T-helper 2 cell treated with Interferon-gamma antibody and Interleukin-4, amounts not matched to agents 5 μg/mL and 100 μg/mL, for 36 hours (primary cell): ENCODE data around the gene CUEDC1.

Source experiments
- DNase-seq: peaks from one replicate; pipeline ENCODE4 v3.0.0; 2021; ENCODE audit warnings: low spot score
- H3K27ac Mint-ChIP-seq: one replicate; pipeline ENCODE4 v1.8.0; 2021; ENCODE audit warnings: mild to moderate bottlenecking, mixed read lengths
- H3K27me3 Mint-ChIP-seq: one replicate; pipeline ENCODE4 v1.8.0; 2021; ENCODE audit warnings: low read depth, mixed read lengths
- H3K36me3 Mint-ChIP-seq: one replicate; pipeline ENCODE4 v1.8.0; 2021; ENCODE audit warnings: low read depth, mixed read lengths
- H3K4me1 Mint-ChIP-seq: one replicate; pipeline ENCODE4 v1.8.0; 2021; ENCODE audit warnings: low read depth, mixed read lengths
- H3K4me3 Mint-ChIP-seq: one replicate; pipeline ENCODE4 v1.8.0; 2022; ENCODE audit warnings: mild to moderate bottlenecking, moderate library complexity, mixed read lengths
- H3K9me3 Mint-ChIP-seq: one replicate; pipeline ENCODE4 v1.8.0; 2021; ENCODE audit warnings: mixed read lengths

Gene CUEDC1

DNA sequence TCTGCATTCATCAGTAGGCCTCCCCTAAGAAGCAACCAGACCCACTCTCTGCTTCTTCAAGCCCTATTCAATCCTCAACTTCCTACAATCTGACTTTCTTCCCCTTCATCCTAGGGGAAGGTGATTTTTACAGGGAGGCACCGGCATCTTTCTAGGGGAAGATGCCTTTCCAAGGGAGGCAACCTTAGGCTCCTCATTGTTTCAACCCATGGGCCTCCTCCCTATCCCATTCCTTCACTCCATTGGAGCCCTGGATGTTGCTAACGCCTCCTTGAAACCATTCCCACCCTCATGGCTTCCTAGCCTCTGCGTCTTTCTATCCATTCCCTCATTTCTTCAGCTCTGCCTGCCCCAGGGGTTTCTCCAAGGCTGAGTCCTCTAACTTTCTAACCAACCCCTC, 2.7 kb upstream of the CUEDC1 start:
- Mint-ChIP-seq H3K4me3 (no peak overlapping the region), H3K27me3 (peaks cover 72% of the 10 kb centered on the region), H3K27ac (no peak overlapping the region)

GRCh38 chr17:57957120-57957850, 2.1 kb upstream of the CUEDC1 start:
- no peak for DNase-seq
- H3K27ac Mint-ChIP-seq, result no peak overlapping the region
- H3K36me3 Mint-ChIP-seq, result no peaks in the 10 kb centered on the region
- peaks cover 75% of the 10 kb centered on the region for H3K27me3 Mint-ChIP-seq
- H3K4me1 Mint-ChIP-seq, result peaks cover 21% of the 10 kb centered on the region
- no peak overlapping the region for H3K4me3 Mint-ChIP-seq
- no peaks in the 10 kb centered on the region for H3K9me3 Mint-ChIP-seq

More for the DNA sequence above, 2.7 kb upstream of the CUEDC1 start:
- DNase-seq, result no peak
- Mint-ChIP-seq H3K9me3 (no peaks in the 10 kb centered on the region), H3K4me1 (peaks cover 21% of the 10 kb centered on the region), H3K36me3 (no peaks in the 10 kb centered on the region)

DNA sequence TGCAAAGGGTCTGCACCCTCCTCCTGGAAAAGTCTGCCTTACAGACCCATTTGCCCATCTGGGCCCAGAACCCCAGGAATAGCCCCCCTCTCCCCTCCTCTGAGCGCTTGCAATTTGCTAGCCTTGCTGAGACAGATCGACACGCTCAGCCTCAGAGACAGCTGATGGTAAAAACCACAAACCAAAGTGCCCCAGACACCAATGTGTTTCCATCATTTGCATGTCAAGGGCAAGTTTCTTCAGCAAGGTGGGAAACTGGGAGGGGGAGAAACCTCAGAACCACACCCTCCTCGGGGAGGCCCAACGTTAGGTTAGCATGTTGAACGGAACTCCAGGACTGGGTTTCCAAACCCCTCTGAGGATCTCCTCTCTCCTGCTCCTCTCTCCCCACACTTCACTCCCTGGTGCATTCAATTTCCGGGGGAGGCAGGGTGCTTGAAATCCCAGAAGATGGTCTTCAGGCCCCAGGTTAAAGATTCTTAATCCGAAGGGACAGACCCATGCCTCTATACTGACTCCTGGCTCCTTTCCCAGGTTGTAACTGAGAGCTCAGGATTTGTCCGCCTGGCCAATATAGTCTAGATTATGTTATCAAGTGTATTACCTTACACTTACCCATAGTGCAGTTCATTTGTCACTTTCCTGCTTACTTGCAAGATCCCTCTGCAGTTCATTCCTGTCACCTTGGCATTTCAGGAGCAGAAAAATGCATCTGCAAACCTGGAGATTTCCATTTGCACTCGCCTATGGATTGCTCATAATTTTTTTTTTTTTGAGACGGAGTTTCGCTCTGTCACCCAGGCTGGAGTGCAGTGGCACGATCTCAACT, 1.3 kb upstream of the CUEDC1 start:
- Mint-ChIP-seq H3K4me3 (peak overlapping the region; percentile 68), H3K27me3 (peaks cover 73% of the 10 kb centered on the region), H3K4me1 (peaks cover 21% of the 10 kb centered on the region), H3K27ac (no peak overlapping the region), H3K36me3 (no peaks in the 10 kb centered on the region), H3K9me3 (no peaks in the 10 kb centered on the region)
- DNase-seq, result peak; percentile 24

GRCh38 chr17:57954397-57955182, 622 bp downstream of the CUEDC1 start:
- Mint-ChIP-seq H3K4me1 (peaks cover 33% of the 10 kb centered on the region), H3K27ac (no peak overlapping the region)

DNA sequence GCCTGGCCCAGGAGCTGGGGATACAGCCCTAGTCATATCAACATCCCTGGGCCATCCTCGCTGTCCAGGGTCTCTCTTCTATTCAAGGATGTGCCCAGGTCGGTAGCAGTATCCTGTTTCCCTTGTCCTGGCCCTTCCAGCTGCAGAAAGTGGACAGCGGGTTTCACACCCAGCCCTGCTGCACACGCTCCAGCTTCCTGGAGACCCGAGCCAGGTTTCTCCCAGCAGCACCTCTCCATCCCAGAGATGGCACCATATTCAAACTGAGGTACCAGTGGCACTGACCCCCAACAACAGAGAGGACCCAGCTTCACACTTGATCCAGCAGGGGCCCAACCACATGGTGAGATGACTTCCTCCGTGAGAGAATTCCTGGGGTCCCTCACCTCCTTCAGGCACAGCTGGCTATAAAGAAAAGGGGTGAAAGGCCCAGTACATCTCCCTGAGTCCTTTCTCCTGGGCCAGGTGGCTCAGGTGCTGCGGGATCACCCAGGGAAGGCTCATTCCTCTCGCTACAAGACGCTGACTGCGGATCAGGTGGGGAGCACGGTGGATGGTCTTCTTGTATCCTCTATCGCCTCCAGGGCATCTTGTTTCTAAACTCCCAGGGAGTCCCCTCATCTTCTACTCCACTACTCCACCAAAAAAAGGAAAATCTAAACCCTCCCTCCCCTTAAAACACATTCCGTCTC, 1.4 kb downstream of the CUEDC1 start:
- H3K9me3 Mint-ChIP-seq, result no peaks in the 10 kb centered on the region
- no peak for DNase-seq
- H3K4me3 Mint-ChIP-seq, result peak overlapping the region; percentile 65
- no peak overlapping the region for H3K27ac Mint-ChIP-seq
- no peaks in the 10 kb centered on the region for H3K36me3 Mint-ChIP-seq
- peaks cover 56% of the 10 kb centered on the region for H3K27me3 Mint-ChIP-seq
- peaks cover 39% of the 10 kb centered on the region for H3K4me1 Mint-ChIP-seq

More at GRCh38 chr17:57954397-57955182, 622 bp downstream of the CUEDC1 start:
- peaks cover 63% of the 10 kb centered on the region for H3K27me3 Mint-ChIP-seq
- H3K9me3 Mint-ChIP-seq, result no peaks in the 10 kb centered on the region
- peak overlapping the region; percentile 65 for H3K4me3 Mint-ChIP-seq
- H3K36me3 Mint-ChIP-seq, result no peaks in the 10 kb centered on the region
- DNase-seq, result no peak

- H3K4me1 Mint-ChIP-seq, result peaks cover 44% of the 10 kb centered on the region
Measured at GRCh38 chr17:57953219-57953618, 2.0 kb downstream of the CUEDC1 start.

GRCh38 chr17:57949649-57950048, 5.6 kb downstream of the CUEDC1 start:
- Mint-ChIP-seq H3K27ac (no peak overlapping the region), H3K36me3 (no peaks in the 10 kb centered on the region), H3K9me3 (no peaks in the 10 kb centered on the region), H3K4me1 (peaks cover 36% of the 10 kb centered on the region), H3K4me3 (no peak overlapping the region), H3K27me3 (peaks cover 60% of the 10 kb centered on the region)
- DNase-seq, result no peak

More at GRCh38 chr17:57953219-57953618, 2.0 kb downstream of the CUEDC1 start:
- H3K27ac Mint-ChIP-seq, result no peak overlapping the region
- H3K36me3 Mint-ChIP-seq, result no peaks in the 10 kb centered on the region
- DNase-seq, result no peak
- H3K27me3 Mint-ChIP-seq, result peaks cover 57% of the 10 kb centered on the region
- no peak overlapping the region for H3K4me3 Mint-ChIP-seq
- H3K9me3 Mint-ChIP-seq, result no peaks in the 10 kb centered on the region

GRCh38 chr17:57948555-57949420, 6.4 kb downstream of the CUEDC1 start:
- peak; percentile 14 for DNase-seq
- Mint-ChIP-seq H3K9me3 (no peaks in the 10 kb centered on the region), H3K4me3 (no peak overlapping the region), H3K27ac (no peak overlapping the region), H3K36me3 (no peaks in the 10 kb centered on the region), H3K4me1 (peaks cover 33% of the 10 kb centered on the region), H3K27me3 (peaks cover 60% of the 10 kb centered on the region)

DNA sequence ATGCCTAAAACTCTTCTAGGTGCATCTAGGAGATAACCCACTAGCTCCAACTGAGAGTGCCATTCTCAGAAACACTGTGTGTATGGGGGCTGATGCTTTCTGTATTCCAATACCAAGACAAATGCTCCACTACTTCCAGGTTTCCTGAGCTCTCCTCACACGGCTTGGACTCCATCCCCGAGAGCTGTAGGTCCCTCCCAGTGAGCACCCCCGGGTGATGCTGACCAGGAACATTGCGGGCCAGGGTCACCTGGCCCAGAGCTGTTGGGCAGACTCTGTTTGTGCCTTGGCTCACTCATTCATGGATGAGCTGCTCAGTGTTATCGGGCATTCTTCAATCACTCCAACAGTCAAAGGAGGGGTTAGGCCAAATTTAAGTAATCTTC, 7.0 kb downstream of the CUEDC1 start:
- peaks cover 60% of the 10 kb centered on the region for H3K27me3 Mint-ChIP-seq
- H3K27ac Mint-ChIP-seq, result no peak overlapping the region
- no peaks in the 10 kb centered on the region for H3K9me3 Mint-ChIP-seq
- no peak for DNase-seq
- H3K36me3 Mint-ChIP-seq, result no peaks in the 10 kb centered on the region
- no peak overlapping the region for H3K4me3 Mint-ChIP-seq
- peaks cover 33% of the 10 kb centered on the region for H3K4me1 Mint-ChIP-seq

DNA sequence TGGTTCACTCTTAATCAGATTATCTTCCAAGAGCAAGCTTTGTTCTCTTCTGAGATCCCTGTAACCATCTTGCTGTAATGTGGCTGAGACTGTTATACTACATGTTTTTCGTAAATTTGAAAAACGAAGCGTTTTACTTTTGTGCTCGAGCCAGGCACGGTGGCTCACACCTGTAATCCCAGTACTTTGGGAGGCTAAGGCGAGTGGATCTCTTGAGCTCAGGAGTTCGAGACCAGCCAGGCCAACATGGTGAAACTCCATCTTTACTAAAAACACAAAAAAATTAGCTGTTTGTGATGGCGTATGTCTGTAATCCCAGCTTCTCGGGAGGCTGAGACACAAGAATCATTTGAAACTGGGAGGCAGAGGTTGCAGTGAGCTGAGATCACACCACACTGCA, 7.8 kb downstream of the CUEDC1 start:
- Mint-ChIP-seq H3K9me3 (no peaks in the 10 kb centered on the region), H3K4me1 (peaks cover 31% of the 10 kb centered on the region), H3K36me3 (no peaks in the 10 kb centered on the region), H3K27ac (no peak overlapping the region), H3K27me3 (peaks cover 55% of the 10 kb centered on the region), H3K4me3 (peak overlapping the region; percentile 75)
- no peak for DNase-seq

GRCh38 chr17:57946798-57947358, 8.3 kb downstream of the CUEDC1 start:
- DNase-seq, result peak; percentile 32
- Mint-ChIP-seq H3K4me1 (peaks cover 31% of the 10 kb centered on the region), H3K36me3 (no peaks in the 10 kb centered on the region), H3K27ac (no peak overlapping the region), H3K9me3 (no peaks in the 10 kb centered on the region), H3K4me3 (peak overlapping the region; percentile 75), H3K27me3 (peaks cover 53% of the 10 kb centered on the region)

- H3K4me3 Mint-ChIP-seq, result peak overlapping the region; percentile 75
- peaks cover 53% of the 10 kb centered on the region for H3K27me3 Mint-ChIP-seq
- H3K27ac Mint-ChIP-seq, result no peak overlapping the region
Measured at GRCh38 chr17:57945996-57946797, 9.0 kb downstream of the CUEDC1 start.

More at GRCh38 chr17:57945996-57946797, 9.0 kb downstream of the CUEDC1 start:
- no peaks in the 10 kb centered on the region for H3K36me3 Mint-ChIP-seq
- peaks cover 31% of the 10 kb centered on the region for H3K4me1 Mint-ChIP-seq
- H3K9me3 Mint-ChIP-seq, result no peaks in the 10 kb centered on the region
- no peak for DNase-seq
